Right lobe of liver (tissue), 6 donors: ENCODE data around the gene GRIFIN. TPM values are rescaled to one million over a fixed set of nuclear protein-coding genes. Genes with fewer than 3 reads are reported as not detected.

Source experiments
- ATAC-seq, 4 donors: fragments of 200-7000 bp; cut with Tn5 transposase; one replicate each; pipeline ENCODE4 v1.9.1; 2020; ENCODE audit warnings: mild to moderate bottlenecking in 4 of 4, moderate library complexity in 4 of 4
- DNase-seq, 3 donors: peaks; one replicate each; pipeline ENCODE4 v3.0.0-alpha.2; 2020
- H3K27ac ChIP-seq, 3 donors: fragments of 200-600 bp; one replicate each; pipeline ENCODE4 v1.8.0; 2022
- H3K27me3 ChIP-seq, 2 donors: fragments of 200-600 bp; one replicate each; pipeline ENCODE4 v1.8.0; 2022
- H3K36me3 ChIP-seq, 4 donors: fragments of 200-600 bp; sonication (generic) in 1 of 4; one replicate each; pipeline versions ENCODE4 v1.5.1 to v1.8.0; 2017 to 2022; ENCODE audit warnings: control low read depth in 1 of 4
- H3K4me1 ChIP-seq, 4 donors: fragments of 200-600 bp; sonication (generic) in 1 of 4; one replicate each; pipeline versions ENCODE4 v1.5.1 to v1.8.0; 2017 to 2022; ENCODE audit warnings: control low read depth in 1 of 4
- H3K4me3 ChIP-seq, 3 donors: fragments of 200-600 bp; one replicate each; pipeline ENCODE4 v1.8.0; 2022
- H3K9me3 ChIP-seq, 4 donors: fragments of 200-600 bp; sonication (generic) in 1 of 4; one replicate each; pipeline versions ENCODE4 v1.5.1 to v1.8.0; 2017 to 2022; ENCODE audit warnings: control low read depth in 1 of 4
- POLR2A ChIP-seq: fragments of 450-650 bp; IDR thresholded peaks from one replicate; pipeline ENCODE4 v1.6.1; 2017; ENCODE audit warnings: antibody characterized with exemption, mild to moderate bottlenecking
- WGBS: methylation state at CpG from one replicate; pipeline ENCODE4 v1.1.6; 2018; ENCODE audit warnings: low coverage, low lambda C conversion rate; ENCODE audit not compliant: insufficient coverage; ENCODE audit errors: missing lambda C conversion rate; 5-methylcytosine and 5-hydroxymethylcytosine counted together
- intact Hi-C, 2 donors: fragments of 100-400 bp; cut with DNase I; formaldehyde crosslinking; loops; one replicate each; pipeline versions ENCODE4 v1.11.2 to v1.14.1; 2022
- total RNA-seq, 6 experiments: library from RNA; depleted of rRNA in 2 of 6; stranded (reverse); fragments of >200 nt in 2 of 6; fragmentation: NEBNext Ultra II Directional in 3 of 6; extraction: Animal tissue kit (Norgen Biotek cat#: 25700) in 3 of 6; gene quantifications; one replicate each; pipeline versions ENCODE4 v1.1.0 to v1.2.4, GENCODE V29; 2016 to 2023
- TF ChIP-seq, protein P1 (sequence below), 4 donors: fragments of 200-600 bp in 3 of 4; fragments of 450-650 bp in 1 of 4; IDR thresholded peaks; one replicate each; pipeline versions ENCODE4 v1.5.1 to v1.8.0; 2016 to 2022; ENCODE audit warnings: antibody characterized with exemption in 4 of 4, mild to moderate bottlenecking in 2 of 4
- donor health status: DM: no; HTN: yes; CAD: no.
- donor health status: DM: no; HTN: no; CAD: no.
- donor health status: DM: no; HTN: no; CAD: no.
- donor health status: DM: no; HTN: yes; CAD: no.
- donor health status: DM: no; HTN: yes; CAD: no.

Gene GRIFIN
- total RNA-seq, 6 experiments from 2014 or later, result not detected

DNA sequence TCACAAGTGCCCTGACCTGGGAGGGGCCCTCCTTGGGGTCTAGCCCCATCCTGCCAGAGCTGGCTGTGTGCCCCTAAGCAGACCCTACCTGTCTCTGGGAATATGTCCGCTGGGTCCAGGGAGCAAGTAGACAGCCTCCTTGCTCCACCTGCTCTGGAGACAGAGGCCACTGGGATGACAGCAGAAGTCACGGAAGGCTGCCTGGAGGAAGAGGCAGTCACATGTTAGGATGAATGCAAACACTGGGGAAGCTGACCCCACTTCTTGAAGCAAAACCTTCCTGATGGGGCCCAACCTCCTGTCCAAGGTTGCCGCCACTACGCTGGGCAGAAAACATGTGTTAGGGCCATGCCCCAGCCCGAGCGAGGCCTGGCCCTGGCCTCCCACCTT is 31.7 kb upstream of the GRIFIN start:
- WGBS, result no CpG with 5 or more reads among the region's 6 CpGs
- Histone ChIP-seq H3K27me3 (no peaks in the 10 kb centered on the region), H3K36me3 (no peaks in the 10 kb centered on the region), H3K4me3 (no peak overlapping the region), H3K27ac (peak overlapping the region in 1 of 3 donors; percentile 25), H3K9me3 (no peaks in the 10 kb centered on the region), H3K4me1 (peaks cover 0 to 4% (median 0%) of the 10 kb centered on the region in 4 donors)
- no peak for ATAC-seq
- TF ChIP-seq POLR2A, result no peak
- TF ChIP-seq, protein P1, sequence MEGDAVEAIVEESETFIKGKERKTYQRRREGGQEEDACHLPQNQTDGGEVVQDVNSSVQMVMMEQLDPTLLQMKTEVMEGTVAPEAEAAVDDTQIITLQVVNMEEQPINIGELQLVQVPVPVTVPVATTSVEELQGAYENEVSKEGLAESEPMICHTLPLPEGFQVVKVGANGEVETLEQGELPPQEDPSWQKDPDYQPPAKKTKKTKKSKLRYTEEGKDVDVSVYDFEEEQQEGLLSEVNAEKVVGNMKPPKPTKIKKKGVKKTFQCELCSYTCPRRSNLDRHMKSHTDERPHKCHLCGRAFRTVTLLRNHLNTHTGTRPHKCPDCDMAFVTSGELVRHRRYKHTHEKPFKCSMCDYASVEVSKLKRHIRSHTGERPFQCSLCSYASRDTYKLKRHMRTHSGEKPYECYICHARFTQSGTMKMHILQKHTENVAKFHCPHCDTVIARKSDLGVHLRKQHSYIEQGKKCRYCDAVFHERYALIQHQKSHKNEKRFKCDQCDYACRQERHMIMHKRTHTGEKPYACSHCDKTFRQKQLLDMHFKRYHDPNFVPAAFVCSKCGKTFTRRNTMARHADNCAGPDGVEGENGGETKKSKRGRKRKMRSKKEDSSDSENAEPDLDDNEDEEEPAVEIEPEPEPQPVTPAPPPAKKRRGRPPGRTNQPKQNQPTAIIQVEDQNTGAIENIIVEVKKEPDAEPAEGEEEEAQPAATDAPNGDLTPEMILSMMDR (IDR thresholded peaks at IDR 0.05), result no peak
- intact Hi-C loops, result no loop called here
- DNase-seq, result no peak

- Histone ChIP-seq H3K36me3 (no peaks in the 10 kb centered on the region), H3K9me3 (no peaks in the 10 kb centered on the region), H3K4me1 (peaks cover 0 to 4% (median 0%) of the 10 kb centered on the region in 4 donors), H3K27me3 (no peaks in the 10 kb centered on the region), H3K27ac (no peak overlapping the region), H3K4me3 (no peak overlapping the region)
- no peak for DNase-seq
- no peak for TF ChIP-seq POLR2A
- 78% methylated on average over 12 of the region's 26 CpGs for WGBS
- intact Hi-C loops, result no loop called here
- no peak for ATAC-seq
Measured at GRCh38 chr7:2507208-2507916, 31.2 kb upstream of the GRIFIN start.

DNA sequence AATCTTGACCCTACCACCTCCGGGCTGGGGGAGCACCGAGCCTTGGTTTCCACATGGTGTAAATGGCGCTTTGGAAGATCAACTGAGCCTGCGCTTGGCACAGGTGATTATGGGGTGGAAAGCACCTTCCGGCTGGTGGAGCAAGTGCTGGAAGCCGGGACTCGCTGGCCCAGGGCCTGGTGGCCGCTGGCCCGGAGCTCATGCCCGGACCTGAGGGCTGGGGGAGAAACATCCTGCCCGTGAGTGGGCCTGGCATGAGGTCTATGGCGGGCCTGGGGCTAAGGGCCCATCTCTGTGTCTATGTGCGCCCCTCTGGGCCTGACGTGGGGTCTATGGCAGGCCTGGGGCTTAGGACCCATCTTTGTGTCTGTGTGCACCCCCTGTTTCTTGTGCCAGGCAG is 29.2 kb upstream of the GRIFIN start:
- Histone ChIP-seq H3K4me1 (no peaks in the 10 kb centered on the region), H3K27ac (no peak overlapping the region), H3K9me3 (no peaks in the 10 kb centered on the region), H3K27me3 (no peaks in the 10 kb centered on the region), H3K36me3 (no peaks in the 10 kb centered on the region), H3K4me3 (no peak overlapping the region)
- intact Hi-C loops, result no loop called here
- WGBS, result no CpG with 5 or more reads among the region's 14 CpGs
- no peak for TF ChIP-seq POLR2A
- TF ChIP-seq, protein P1 (IDR thresholded peaks at IDR 0.05), result no peak
- DNase-seq, result no peak
- no peak for ATAC-seq

DNA sequence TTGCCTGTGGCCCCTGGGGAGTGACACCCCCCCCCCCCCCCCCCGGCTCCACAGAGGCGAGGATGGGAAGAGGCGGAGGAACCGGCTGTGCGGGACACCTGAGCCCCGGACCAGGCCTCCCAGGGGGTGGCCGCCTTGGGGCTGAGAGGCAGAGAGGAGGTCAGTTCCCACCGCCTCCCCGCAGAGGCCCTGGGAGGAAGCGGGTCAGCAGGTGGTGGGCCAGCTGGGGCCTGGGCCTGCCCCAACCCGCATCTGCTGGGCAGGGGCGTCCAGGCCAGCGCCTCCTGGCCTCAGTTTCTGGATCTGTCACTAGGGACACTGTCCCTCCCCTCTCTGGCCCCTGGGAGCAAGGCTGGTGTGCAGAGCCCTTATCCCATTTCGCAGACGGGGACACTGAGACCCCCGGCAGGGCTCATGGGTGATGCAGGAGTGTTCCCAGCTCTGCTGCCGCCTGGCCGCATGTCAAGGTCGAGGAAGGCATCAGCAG is 28.7 kb upstream of the GRIFIN start:
- no peak for DNase-seq
- H3K4me1 ChIP-seq, result no peaks in the 10 kb centered on the region
- H3K36me3 ChIP-seq, result no peaks in the 10 kb centered on the region
- H3K4me3 ChIP-seq, result no peak overlapping the region
- no peak overlapping the region for H3K27ac ChIP-seq
- WGBS, result no CpG with 5 or more reads among the region's 19 CpGs
- no peak for ATAC-seq
- no peaks in the 10 kb centered on the region for H3K9me3 ChIP-seq
- no peak for TF ChIP-seq POLR2A
- TF ChIP-seq, protein P1 (IDR thresholded peaks at IDR 0.05), result no peak
- intact Hi-C loops, result no loop called here
- no peaks in the 10 kb centered on the region for H3K27me3 ChIP-seq

DNA sequence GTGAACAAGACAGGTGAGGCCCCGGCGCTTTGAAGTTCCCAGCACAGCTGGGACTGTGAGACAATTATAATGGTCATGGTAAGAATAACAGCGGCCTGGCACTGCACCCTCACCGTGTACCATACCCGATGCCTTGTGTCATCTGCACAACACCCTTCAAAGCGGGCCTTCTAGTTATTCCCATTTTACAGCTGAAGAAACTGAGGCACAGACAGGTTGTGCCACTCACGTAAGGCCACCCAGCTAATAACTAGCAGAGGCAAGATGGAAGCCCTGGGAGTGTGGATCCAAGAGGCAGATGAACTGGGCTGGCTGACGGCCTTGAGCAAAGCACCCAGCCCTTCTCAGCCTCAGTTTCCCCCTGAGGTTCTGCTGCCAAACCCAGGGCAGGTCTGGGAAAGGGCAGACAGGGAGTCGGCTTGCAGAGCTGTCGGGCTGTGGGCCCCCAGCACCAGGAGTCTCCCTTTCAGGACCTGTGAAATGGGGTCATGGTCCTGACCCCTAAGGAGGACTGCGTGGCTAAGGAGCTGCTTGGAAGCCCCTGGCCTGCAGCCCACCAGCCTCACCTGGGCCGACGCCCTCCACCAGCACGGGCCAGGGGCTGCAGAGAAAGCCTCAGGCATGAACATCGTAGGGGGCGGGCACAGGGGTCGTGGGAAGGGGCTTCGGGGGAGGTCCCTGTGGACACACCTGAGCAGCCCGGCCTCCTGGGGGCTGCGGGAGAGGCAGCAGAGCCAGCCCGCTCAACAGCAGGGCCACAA is 28.1 kb upstream of the GRIFIN start:
- DNase-seq (no peak), ATAC-seq (no peak)
- intact Hi-C loops, result no loop called here
- WGBS, result 96% methylated on average over 8 of the region's 21 CpGs
- Histone ChIP-seq H3K4me1 (no peaks in the 10 kb centered on the region), H3K36me3 (no peaks in the 10 kb centered on the region), H3K27me3 (no peaks in the 10 kb centered on the region), H3K9me3 (no peaks in the 10 kb centered on the region), H3K4me3 (no peak overlapping the region), H3K27ac (no peak overlapping the region)
- TF ChIP-seq POLR2A, result no peak
- TF ChIP-seq, protein P1 (IDR thresholded peaks at IDR 0.05), result no peak
